Gastrocnemius medialis (tissue), 4 donors: ENCODE data around the gene TMTC1.

Experiments used
- POLR2A ChIP-seq, 2 donors: fragments of 450-650 bp; IDR thresholded peaks; one replicate each; pipeline ENCODE4 v1.6.1; 2017; ENCODE audit warnings: antibody characterized with exemption in 2 of 2, mild to moderate bottlenecking in 2 of 2, moderate library complexity in 2 of 2
- TF ChIP-seq, protein P1 (sequence below), 5 experiments: fragments of 450-650 bp in 3 of 5; fragments of 200-600 bp in 2 of 5; sonication (generic) in 2 of 5; IDR thresholded peaks in 4 of 5; conservative IDR thresholded peaks in 1 of 5; 1 replicate in 4 of 5; 2 replicates in 1 of 5; pipeline ENCODE4 v1.5.1; 2016 to 2019; ENCODE audit warnings: antibody characterized with exemption in 5 of 5, mild to moderate bottlenecking in 3 of 5, moderate library complexity in 3 of 5

DNA sequence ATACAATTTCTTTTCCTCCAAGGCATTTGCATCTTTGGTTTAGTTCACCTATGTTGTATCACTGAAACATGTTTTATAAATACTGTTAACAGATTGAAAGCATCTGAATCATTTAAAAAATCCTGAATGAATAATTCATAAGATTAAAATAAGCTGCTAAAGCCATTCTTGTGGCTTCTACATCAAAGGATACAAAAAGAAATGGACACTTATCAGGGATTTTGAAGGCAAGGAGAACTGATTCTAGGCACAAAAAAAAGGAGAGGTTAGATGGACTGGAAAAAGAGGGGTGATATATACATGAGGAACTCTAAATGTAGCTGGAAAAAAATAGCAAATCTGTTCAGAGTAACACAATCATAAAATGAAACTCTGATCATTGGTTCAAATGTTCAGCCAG is 280.5 kb downstream of the TMTC1 start:
- TF ChIP-seq, protein P1, sequence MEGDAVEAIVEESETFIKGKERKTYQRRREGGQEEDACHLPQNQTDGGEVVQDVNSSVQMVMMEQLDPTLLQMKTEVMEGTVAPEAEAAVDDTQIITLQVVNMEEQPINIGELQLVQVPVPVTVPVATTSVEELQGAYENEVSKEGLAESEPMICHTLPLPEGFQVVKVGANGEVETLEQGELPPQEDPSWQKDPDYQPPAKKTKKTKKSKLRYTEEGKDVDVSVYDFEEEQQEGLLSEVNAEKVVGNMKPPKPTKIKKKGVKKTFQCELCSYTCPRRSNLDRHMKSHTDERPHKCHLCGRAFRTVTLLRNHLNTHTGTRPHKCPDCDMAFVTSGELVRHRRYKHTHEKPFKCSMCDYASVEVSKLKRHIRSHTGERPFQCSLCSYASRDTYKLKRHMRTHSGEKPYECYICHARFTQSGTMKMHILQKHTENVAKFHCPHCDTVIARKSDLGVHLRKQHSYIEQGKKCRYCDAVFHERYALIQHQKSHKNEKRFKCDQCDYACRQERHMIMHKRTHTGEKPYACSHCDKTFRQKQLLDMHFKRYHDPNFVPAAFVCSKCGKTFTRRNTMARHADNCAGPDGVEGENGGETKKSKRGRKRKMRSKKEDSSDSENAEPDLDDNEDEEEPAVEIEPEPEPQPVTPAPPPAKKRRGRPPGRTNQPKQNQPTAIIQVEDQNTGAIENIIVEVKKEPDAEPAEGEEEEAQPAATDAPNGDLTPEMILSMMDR (IDR thresholded peaks at IDR 0.05 in 4 of 5, conservative IDR thresholded peaks at IDR 0.05 in 1 of 5): no peak
- TF ChIP-seq POLR2A (IDR thresholded peaks at IDR 0.05): no peak
